ENCODE data around the gene SOST.

The SOST gene

DNA sequence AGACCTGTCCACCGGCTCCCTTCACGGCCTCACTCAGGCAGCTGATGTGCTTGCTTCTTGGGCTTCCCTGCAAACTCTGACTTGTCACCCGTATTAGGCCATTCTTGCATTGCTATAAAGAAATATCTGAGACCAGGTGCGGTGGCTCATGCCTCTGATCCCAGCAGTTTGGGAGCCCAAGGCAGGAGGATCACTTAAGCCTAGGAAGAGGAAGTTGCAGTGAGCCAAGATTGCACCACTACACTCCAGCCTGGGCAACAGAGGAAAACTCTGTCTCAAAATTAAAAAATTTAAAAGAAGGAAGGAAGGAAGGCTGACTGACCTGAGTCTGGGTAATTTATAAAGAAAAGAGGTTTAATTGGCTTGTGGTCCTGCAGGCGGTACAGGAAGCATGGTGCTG, 17.0 kb downstream of the SOST start:
- DNase-seq (ENCODE audit: low read depth), result no peak

DNA sequence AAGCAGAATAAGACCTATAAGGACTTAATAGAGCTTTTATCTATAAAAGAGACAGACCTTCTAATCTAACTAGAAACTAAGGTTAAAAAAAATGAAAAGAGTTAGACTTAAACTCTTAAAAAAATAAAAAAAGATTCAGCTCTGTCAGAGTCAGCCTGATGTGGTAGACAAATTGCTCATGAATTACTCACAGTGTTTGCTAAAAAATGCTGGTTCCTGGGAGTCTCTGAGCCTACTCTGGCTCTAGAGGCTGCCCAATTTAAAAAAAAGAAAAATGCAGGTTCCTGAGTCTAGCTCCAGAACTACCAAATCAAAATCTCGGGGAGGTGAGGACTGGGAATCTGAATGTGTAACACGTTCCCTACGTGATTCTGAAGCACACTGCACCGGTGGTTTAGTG, 18.1 kb downstream of the SOST start:
- peak; percentile 33 for DNase-seq (ENCODE audit: low read depth)

GRCh38 chr17:43737722-43738121, 20.9 kb downstream of the SOST start:
- no peak for DNase-seq (ENCODE audit: low read depth)

- DNase-seq (ENCODE audit: low read depth), result no peak
Observed at GRCh38 chr17:43736389-43736788, 22.2 kb downstream of the SOST start.

DNA sequence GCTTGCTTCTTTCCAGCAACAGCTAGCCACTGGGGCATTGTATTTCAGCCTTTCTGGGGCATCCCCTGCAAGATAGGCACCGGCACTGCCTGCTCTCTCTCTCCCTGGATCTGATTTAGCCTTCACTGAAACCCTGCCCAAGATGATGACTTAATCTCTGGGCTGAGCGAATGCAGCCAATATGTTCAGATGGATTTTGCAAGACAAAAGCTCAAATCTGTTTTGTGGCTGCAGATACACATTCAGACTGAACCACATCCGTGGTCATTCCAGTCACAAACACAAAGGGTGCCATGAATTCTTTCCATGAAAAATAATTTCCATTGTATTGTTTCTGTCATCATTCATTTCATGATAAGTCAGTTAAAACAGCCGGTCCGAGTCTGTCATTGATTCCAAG, 24.2 kb downstream of the SOST start:
- DNase-seq (ENCODE audit: low read depth), result peak; percentile 80

- DNase-seq (ENCODE audit: low read depth), result no peak
Observed at GRCh38 chr17:43733956-43734355, 24.6 kb downstream of the SOST start.

DNA sequence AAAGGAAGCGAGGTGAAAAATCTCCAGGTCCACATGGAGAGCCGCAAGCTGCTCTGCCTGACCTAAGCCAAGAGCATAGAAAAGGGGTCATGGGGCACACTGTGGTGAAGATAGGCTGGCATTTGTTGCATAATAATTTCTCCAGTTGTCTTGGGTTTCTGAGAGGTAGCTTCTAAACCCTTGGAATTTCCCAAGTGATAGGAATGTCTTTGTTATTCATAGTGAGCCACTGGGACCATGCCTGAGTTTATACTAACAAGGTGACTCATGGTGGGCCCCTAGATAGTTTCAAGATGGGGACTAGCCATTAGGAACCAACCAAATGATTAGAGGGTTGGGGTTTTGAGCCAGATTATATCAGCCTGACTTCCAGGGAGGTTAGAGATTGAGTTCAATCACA, 25.6 kb downstream of the SOST start:
- peak; percentile 47 for DNase-seq (ENCODE audit: low read depth)

GRCh38 chr17:43728081-43728480, 30.5 kb downstream of the SOST start:
- no peak for DNase-seq (ENCODE audit: low read depth)

DNA sequence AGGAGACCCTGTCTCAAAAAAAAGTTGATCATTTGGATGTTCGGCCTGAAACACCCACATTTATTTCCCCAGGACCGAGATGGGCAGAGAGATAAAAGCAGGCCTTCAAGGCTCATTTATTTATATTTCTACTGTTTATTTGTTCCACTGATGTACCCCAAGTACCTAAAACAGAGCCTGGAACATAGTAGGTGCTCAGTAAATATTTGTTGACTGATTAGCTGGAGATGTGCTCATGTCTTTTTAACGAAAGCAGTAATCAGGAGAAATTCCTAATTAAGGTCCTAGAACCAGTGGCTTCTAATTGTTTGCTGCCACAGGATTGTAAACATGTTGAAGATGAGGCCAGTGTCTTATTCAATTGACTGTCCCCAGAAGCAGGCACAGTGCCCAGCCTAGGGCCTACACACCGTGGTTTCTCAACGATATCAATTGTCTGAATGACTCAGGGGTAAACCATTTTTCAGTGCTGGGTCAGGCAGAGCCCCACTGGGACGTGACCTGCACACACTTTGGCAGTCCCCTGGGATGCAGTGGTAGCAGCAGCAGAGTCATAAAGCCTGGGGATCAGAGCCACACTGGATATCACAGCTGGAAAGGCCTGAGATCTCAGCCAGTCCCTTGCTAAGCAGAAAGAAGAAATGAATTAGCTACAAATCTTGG, 34.8 kb downstream of the SOST start:
- peak; percentile 68 for DNase-seq (ENCODE audit: low read depth)

GRCh38 chr17:43722870-43723665, 35.5 kb downstream of the SOST start:
- no peak for DNase-seq (ENCODE audit: low read depth)

- no peak for DNase-seq (ENCODE audit: low read depth)
Observed at GRCh38 chr17:43722269-43722619, 36.3 kb downstream of the SOST start.

GRCh38 chr17:43721537-43722268, 36.9 kb downstream of the SOST start:
- no peak for DNase-seq (ENCODE audit: low read depth)

- no peak for DNase-seq (ENCODE audit: low read depth)
Observed at GRCh38 chr17:43720311-43721060, 38.1 kb downstream of the SOST start.

- no peak for DNase-seq (ENCODE audit: low read depth)
Observed at GRCh38 chr17:43719578-43719977, 39.0 kb downstream of the SOST start.

DNA sequence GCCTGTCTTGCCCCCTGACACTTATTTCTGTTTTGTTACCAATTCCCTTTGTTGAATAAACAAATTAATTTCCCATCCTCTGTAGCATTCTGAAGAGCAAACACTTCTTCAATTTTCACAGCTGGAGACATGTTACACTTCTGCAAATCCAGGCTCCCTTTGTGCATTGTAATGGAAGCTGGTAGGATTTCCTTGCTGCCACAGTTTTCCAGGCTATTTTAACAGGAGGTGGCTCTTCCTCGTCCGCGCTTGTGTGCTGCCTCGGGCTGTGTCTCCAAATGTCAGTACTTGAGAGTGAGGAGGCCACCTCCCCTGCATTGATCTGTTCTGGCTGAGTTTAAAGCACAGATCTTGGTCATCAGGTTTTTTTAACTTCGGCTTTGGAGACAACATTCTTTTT, 40.0 kb downstream of the SOST start:
- DNase-seq (ENCODE audit: low read depth), result no peak

- no peak for DNase-seq (ENCODE audit: low read depth)
Observed at GRCh38 chr17:43717913-43718312, 40.7 kb downstream of the SOST start.

DNA sequence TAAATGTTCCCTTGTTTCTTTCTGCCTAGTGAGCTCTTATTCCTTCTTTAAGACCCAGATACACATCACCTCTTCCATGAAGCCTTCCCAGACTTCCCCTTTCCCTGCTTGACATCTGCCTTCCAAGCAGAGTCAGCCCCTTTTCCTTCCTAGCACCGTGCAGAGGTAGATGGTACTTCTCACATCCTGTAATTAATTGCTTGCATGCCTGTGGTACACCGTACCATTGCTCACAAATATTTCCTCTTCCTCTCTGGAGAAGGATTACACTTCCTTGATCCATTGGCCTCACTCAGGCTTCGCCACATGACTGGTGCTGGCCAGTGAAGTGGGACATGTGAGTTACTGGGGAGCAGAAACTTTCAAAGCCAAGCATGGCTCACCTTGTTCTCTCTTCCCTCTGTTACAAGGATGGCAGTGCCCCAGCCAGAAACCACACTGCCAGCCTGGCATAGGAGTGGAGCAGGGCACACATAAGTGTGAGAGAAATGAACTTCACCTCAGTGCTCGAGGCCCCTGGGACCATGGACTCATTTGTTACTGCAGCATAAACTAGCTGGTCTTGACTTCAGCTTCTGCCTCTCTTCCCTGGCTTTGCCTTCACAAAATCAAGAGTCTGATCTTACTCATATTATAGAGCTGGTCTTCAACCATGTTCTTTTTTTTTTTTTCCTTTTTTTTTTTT, 44.0 kb downstream of the SOST start:
- no peak for DNase-seq (ENCODE audit: low read depth)

DNA sequence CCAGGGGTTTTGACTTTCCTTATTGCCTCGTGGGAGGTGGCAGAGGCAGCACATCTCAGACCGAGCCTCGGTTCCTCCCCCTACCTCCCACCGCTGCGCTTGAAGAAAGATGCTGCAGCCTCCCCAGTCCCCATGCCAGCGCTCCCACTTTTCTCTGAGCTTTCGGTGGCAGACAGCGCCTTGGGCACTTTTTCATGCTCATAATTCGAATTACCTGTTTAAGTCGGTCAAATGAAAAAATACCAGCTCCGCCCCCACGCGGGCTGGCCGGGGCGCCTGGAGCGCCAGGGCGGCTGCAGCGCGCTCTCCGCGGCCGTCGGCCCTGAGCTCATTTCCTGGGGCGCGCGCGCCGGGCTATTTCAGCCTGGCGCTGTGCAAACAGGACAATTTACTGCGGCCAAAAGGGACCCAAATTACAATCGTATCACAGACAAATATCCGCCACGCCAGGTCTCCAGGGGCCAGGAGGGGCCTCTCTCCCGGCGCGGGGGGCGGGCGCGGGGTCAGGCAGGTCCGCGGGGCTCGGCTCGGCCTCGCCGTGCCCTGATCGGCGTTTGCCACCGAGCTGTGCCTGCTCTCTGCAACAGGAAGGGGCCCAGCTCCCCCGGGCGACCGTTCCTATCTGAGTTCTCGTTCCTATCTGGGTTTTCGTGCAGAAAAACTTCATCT, 45.0 kb downstream of the SOST start:
- no peak for DNase-seq (ENCODE audit: low read depth)

DNA sequence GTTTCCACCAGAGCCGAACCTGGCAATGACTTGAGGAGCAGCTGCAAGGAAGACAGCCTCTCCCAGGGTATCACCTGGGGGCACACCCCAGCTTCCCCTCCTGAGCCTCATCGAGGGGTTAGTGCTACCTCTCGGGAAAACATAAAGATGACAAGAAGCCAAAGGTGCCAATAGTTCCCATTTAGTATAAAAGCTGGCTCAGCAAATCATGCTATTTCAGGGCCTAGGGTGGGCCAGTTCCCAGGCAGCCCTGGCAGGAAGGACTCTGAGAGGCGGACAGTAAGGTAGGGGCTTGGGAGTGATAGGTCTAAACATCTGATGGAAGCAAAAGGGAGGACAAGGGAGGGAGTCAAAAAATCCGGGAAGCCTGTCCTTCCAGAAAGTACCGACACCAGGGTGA, 46.2 kb downstream of the SOST start:
- DNase-seq (ENCODE audit: low read depth), result no peak

DNA sequence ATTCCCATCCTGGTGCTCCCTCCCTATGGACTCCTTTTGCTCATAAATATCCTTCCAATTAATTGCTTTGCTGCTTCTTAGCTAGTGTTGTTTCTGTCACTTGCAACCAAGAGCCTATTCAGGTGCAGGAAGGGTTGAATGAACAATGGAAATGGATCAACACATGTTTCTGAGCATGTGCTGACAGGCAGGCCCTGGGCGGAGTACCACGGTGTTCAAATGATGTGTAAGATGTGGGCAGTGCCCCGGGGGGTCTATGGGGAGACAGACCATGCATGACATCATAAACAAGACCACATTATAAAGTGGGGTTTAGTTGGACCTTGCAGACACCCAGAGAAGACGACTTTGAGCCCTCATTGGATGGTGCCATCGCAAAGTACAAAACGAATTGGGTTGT, 48.5 kb downstream of the SOST start:
- DNase-seq (ENCODE audit: low read depth), result no peak

DNA sequence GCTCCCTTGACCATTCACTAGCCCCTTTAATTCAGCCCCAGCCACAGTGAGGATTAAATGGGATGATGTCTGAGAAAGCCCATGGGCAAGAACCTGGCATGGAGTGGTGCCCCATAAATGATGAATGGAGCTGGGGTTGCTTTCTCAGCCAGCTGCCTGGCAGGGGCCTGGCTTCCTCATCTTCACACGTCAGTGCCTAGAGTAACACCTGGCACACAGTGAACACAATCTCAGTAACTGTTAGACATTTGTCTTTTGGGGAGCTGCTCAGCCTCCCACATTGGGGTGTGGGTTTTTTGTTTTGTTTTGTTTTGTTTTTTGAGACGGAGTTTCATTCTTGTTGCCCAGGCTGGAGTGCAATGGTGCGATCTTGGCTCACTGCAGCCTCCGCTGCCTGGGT, 49.4 kb downstream of the SOST start:
- DNase-seq (ENCODE audit: low read depth), result no peak

All from GM04504 (cell line).